HG02678 (cell line): ENCODE data around the gene UBLCP1.

ENCODE experiments used
- ATAC-seq: cut with Tn5 transposase; IDR thresholded peaks from one replicate; pipeline ENCODE4 v1.9.1; 2021; ENCODE audit warnings: mild to moderate bottlenecking, moderate library complexity; ENCODE audit not compliant: unreplicated experiment

The UBLCP1 gene

GRCh38 chr5:159310511-159310910 lies 47.4 kb downstream of the UBLCP1 start:
- ATAC-seq = no peak

- ATAC-seq = no peak
Measured at GRCh38 chr5:159311063-159311462, 48.0 kb downstream of the UBLCP1 start.

GRCh38 chr5:159313197-159313596 lies 50.1 kb downstream of the UBLCP1 start:
- ATAC-seq = no peak

- ATAC-seq = no peak
Measured at GRCh38 chr5:159316519-159317383, 53.7 kb downstream of the UBLCP1 start.

GRCh38 chr5:159317849-159318248 lies 54.8 kb downstream of the UBLCP1 start:
- no peak for ATAC-seq

GRCh38 chr5:159318448-159318847 lies 55.4 kb downstream of the UBLCP1 start:
- no peak for ATAC-seq

- ATAC-seq = no peak
Measured at GRCh38 chr5:159319363-159319762, 56.3 kb downstream of the UBLCP1 start.

GRCh38 chr5:159319832-159320231 lies 56.7 kb downstream of the UBLCP1 start:
- no peak for ATAC-seq

- ATAC-seq = no peak
Measured at GRCh38 chr5:159322180-159322579, 59.1 kb downstream of the UBLCP1 start.

GRCh38 chr5:159324102-159324755 lies 61.1 kb downstream of the UBLCP1 start:
- ATAC-seq = no peak

GRCh38 chr5:159324986-159325385 lies 61.9 kb downstream of the UBLCP1 start:
- no peak for ATAC-seq

- ATAC-seq = no peak
Measured at GRCh38 chr5:159330131-159330800, 67.2 kb downstream of the UBLCP1 start, which contains the start of gene IL12B. Gene IL12B, minus strand, starts transcription at chr5:159330487. Its CDS starts 3,705 bp downstream, at chr5:159326782.

GRCh38 chr5:159331093-159331973 lies 68.2 kb downstream of the UBLCP1 start:
- ATAC-seq = peak; percentile 58

GRCh38 chr5:159332800-159333544 lies 69.9 kb downstream of the UBLCP1 start:
- ATAC-seq = no peak

- no peak for ATAC-seq
Measured at GRCh38 chr5:159333545-159333925, 70.4 kb downstream of the UBLCP1 start.
